Upper lobe of left lung (tissue), 6 donors: ENCODE results near the gene HPN. TPM values are rescaled to one million over a fixed set of nuclear protein-coding genes. Genes with fewer than 3 reads are reported as not detected.

Experiments used
- ATAC-seq, 2 donors: fragments of 200-7000 bp; cut with Tn5 transposase; one replicate each; pipeline ENCODE4 v1.9.1; 2022; ENCODE audit warnings: mild to moderate bottlenecking in 2 of 2, moderate library complexity in 2 of 2; ENCODE audit not compliant: low FRiP score in 2 of 2
- DNase-seq, 2 donors: peaks; one replicate each; pipeline ENCODE4 v3.0.0-alpha.2; 2019 to 2020
- H3K27ac ChIP-seq, 4 donors: fragments of 200-600 bp; sonication (generic); one replicate each; pipeline ENCODE4 v1.5.1; 2016 to 2019
- H3K27me3 ChIP-seq, 4 donors: fragments of 200-600 bp; sonication (generic); one replicate each; pipeline ENCODE4 v1.5.1; 2017 to 2019
- H3K36me3 ChIP-seq, 4 donors: fragments of 200-600 bp; sonication (generic); one replicate each; pipeline ENCODE4 v1.5.1; 2016 to 2019
- H3K4me1 ChIP-seq, 4 donors: fragments of 200-600 bp; sonication (generic); one replicate each; pipeline ENCODE4 v1.5.1; 2018 to 2019
- H3K4me3 ChIP-seq, 4 donors: fragments of 200-600 bp; sonication (generic); one replicate each; pipeline ENCODE4 v1.5.1; 2017 to 2019; ENCODE audit warnings: mild to moderate bottlenecking in 2 of 4, moderate library complexity in 1 of 4
- H3K9me3 ChIP-seq, 4 donors: fragments of 200-600 bp; sonication (generic); one replicate each; pipeline ENCODE4 v1.5.1; 2018 to 2019
- EP300 ChIP-seq, 4 donors: sonication (generic); formaldehyde crosslinking; IDR thresholded peaks; one replicate each; pipeline ENCODE4 v1.5.1; 2017; ENCODE audit warnings: antibody characterized with exemption in 4 of 4, control low read depth in 2 of 4
- POLR2A ChIP-seq, 4 donors: fragments of 450-650 bp; IDR thresholded peaks; one replicate each; pipeline ENCODE4 v1.5.1; 2016 to 2017; ENCODE audit warnings: antibody characterized with exemption in 4 of 4, mild to moderate bottlenecking in 2 of 4
- POLR2AphosphoS5 ChIP-seq, 2 donors: sonication (generic); formaldehyde crosslinking; IDR thresholded peaks; one replicate each; pipeline ENCODE4 v1.5.1; 2017; ENCODE audit warnings: antibody characterized with exemption in 2 of 2
- WGBS, 2 donors: methylation state at CpG; one replicate each; pipeline ENCODE4 v1.1.5; 2017 to 2018; 5-methylcytosine and 5-hydroxymethylcytosine counted together
- total RNA-seq, 6 donors: library from RNA; depleted of rRNA in 4 of 6; stranded (reverse); fragments of >200 nt in 4 of 6; gene quantifications; one replicate each; pipeline versions ENCODE4 v1.1.0 to v1.2.1, GENCODE V29; 2016 to 2021
- TF ChIP-seq, protein P1 (sequence below), 6 experiments: fragments of 450-650 bp in 4 of 6; fragments of 200-600 bp in 2 of 6; sonication (generic) in 2 of 6; IDR thresholded peaks; one replicate each; pipeline ENCODE4 v1.5.1; 2016 to 2019; ENCODE audit warnings: antibody characterized with exemption in 6 of 6
- donor health status: DM: no; HTN: no; CAD: no; lungs with moderate emphysema.
- donor health status: DM: no; HTN: yes; CAD: no; lungs with severe emphysema.

Gene HPN
- total RNA-seq, 6 donors from 2014 or later, result 15.9 to 54.5 (median 41.1) TPM

DNA sequence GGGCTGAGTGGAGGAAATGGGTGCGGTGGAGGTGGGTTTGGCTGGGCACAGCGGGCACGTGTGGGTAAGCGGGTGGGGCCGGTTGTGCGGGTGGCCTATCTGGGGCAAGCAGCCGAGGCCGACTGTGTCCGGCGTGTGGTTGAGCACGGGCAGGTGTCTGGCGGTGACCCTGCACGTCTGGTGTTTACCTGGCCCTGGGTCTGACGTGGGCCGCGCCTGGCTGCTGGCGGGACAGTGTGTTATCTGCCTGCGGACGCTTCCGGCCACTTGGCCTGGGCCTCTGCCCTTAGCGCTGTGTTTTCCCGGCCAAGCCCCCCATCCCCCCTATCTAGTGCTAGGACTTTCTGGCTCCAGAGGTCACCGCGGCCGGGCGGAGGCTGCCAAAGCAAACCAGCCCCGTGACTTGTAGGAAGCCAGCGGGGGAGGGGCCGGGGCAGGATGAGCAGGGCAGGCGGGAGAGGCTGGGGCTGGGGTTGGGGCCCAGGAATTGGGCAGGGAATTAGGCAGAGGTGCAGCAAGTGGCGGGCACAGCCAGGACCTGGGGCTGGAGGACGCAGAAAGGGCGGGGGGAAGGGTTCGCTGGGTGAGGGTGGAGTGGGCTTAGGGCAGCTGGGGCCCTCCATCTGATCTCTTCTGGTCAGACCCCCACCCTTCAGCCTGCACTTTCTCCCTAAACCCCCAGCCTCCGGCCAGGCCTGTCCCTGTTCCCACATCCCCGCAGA is 534 bp upstream of the HPN start:
- WGBS, 2 donors, result 8 to 10% methylated on average over 18 to 34 of the region's 36 CpGs
- Histone ChIP-seq H3K27ac (peak overlapping the region; percentile 70 to 92 (median 82)), H3K36me3 (peaks cover 0 to 5% (median 0%) of the 10 kb centered on the region in 4 donors), H3K9me3 (no peaks in the 10 kb centered on the region), H3K27me3 (no peaks in the 10 kb centered on the region), H3K4me1 (peaks cover 42 to 74% (median 60%) of the 10 kb centered on the region in 4 donors), H3K4me3 (peak overlapping the region in 3 of 4 donors; percentile 34 to 44 (median 43))
- TF ChIP-seq, protein P1, sequence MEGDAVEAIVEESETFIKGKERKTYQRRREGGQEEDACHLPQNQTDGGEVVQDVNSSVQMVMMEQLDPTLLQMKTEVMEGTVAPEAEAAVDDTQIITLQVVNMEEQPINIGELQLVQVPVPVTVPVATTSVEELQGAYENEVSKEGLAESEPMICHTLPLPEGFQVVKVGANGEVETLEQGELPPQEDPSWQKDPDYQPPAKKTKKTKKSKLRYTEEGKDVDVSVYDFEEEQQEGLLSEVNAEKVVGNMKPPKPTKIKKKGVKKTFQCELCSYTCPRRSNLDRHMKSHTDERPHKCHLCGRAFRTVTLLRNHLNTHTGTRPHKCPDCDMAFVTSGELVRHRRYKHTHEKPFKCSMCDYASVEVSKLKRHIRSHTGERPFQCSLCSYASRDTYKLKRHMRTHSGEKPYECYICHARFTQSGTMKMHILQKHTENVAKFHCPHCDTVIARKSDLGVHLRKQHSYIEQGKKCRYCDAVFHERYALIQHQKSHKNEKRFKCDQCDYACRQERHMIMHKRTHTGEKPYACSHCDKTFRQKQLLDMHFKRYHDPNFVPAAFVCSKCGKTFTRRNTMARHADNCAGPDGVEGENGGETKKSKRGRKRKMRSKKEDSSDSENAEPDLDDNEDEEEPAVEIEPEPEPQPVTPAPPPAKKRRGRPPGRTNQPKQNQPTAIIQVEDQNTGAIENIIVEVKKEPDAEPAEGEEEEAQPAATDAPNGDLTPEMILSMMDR (IDR thresholded peaks at IDR 0.05), result no peak
- TF ChIP-seq POLR2AphosphoS5 (IDR thresholded peaks at IDR 0.05) (peak; percentile 86 to 90), POLR2A (IDR thresholded peaks at IDR 0.05) (peak in 1 of 4 donors; percentile 61), EP300 (IDR thresholded peaks at IDR 0.05) (peak in 3 of 4 donors; percentile 68 to 96 (median 76))
- DNase-seq (peak; percentile 93 to 95), ATAC-seq (peak; percentile 66 to 82)

DNA sequence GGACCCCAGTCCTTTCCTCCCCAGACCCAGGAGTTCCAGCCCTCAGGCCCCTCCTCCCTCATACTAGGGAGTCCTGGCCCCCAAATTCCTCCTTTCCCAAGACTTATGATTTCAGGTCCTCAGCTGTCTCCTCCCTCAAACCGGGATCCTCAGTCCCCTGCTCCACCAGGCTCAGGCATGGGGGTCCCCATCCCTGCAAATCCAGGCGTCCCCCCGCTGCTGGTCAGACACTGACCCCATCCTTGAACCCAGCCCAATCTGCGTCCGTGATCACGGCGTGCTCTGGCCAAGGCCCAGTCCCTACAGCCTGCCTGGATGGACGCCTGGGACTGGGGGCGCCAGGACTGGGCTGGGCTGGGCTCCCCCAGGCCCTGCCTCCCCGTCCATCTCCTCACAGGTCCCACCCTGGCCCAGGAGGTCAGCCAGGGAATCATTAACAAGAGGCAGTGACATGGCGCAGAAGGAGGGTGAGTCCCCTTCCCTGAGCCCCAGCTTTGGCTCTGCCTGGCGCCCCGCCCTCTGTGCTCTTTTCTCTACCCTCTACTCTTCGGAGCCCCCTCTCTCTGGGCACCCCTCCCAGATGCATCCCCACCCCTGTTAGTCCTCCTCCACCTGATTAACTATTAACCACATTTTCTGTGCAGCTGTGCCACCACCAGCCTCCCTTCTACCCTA is 672 bp downstream of the HPN start:
- 61 to 78% methylated on average over 13 to 14 of the region's 14 CpGs for WGBS, 2 donors
- peak; percentile 36 to 61 for DNase-seq
- peaks cover 41 to 74% (median 60%) of the 10 kb centered on the region in 4 donors for H3K4me1 ChIP-seq

DNA sequence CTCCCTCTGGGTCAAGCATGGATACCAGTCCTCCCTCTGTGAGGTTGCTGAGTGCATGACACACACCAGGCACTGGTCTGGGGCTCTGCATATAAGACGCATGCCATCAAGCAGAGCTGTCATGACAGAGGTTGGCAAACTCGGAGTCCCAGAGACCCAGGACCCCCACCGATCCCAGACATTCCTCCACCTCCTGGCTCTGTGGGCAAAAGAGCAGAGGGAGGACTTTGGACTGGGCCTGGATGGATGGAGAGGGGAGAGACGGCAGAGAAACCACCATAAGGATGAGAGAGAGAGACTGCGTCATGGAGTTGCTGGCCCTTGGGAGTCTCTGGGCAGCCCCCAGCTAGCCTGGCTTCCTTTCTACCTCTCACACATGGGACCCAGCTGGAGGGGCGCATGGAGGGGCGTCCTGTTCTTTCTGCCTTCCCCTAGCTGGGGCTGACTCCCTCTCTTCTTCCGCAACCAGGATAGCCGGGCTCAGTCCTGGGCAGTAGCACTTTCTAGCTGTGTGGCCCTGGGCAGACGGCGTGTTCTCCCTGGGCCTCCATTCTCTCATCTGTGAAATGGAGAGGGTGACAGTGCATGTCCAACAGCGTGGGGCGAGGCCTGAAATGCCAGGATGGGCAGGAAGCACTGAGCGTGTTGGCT is 1.6 kb downstream of the HPN start:
- peak overlapping the region in 2 of 4 donors; percentile 84 to 92 for H3K27ac ChIP-seq
- no peak for ATAC-seq
- WGBS, 2 donors, result 87 to 90% methylated on average over 14 of the region's 14 CpGs
- no peak for TF ChIP-seq POLR2A (IDR thresholded peaks at IDR 0.05)
- TF ChIP-seq, protein P1 (IDR thresholded peaks at IDR 0.05), result no peak
- TF ChIP-seq EP300 (IDR thresholded peaks at IDR 0.05), result no peak
- TF ChIP-seq POLR2AphosphoS5 (IDR thresholded peaks at IDR 0.05), result no peak
- DNase-seq, result no peak
- H3K27me3 ChIP-seq, result no peaks in the 10 kb centered on the region
- H3K4me3 ChIP-seq, result no peak overlapping the region
- no peaks in the 10 kb centered on the region for H3K9me3 ChIP-seq
- no peaks in the 10 kb centered on the region for H3K36me3 ChIP-seq
- H3K4me1 ChIP-seq, result peaks cover 34 to 66% (median 53%) of the 10 kb centered on the region in 4 donors

More for the DNA sequence above, 672 bp downstream of the HPN start:
- Histone ChIP-seq H3K27ac (peak overlapping the region; percentile 70 to 92 (median 82)), H3K36me3 (no peaks in the 10 kb centered on the region), H3K9me3 (no peaks in the 10 kb centered on the region), H3K27me3 (no peaks in the 10 kb centered on the region), H3K4me3 (peak overlapping the region in 3 of 4 donors; percentile 34 to 44 (median 43))
- ATAC-seq, result no peak
- TF ChIP-seq POLR2AphosphoS5 (IDR thresholded peaks at IDR 0.05) (no peak), POLR2A (IDR thresholded peaks at IDR 0.05) (no peak), EP300 (IDR thresholded peaks at IDR 0.05) (no peak)
- TF ChIP-seq, protein P1 (IDR thresholded peaks at IDR 0.05), result no peak

DNA sequence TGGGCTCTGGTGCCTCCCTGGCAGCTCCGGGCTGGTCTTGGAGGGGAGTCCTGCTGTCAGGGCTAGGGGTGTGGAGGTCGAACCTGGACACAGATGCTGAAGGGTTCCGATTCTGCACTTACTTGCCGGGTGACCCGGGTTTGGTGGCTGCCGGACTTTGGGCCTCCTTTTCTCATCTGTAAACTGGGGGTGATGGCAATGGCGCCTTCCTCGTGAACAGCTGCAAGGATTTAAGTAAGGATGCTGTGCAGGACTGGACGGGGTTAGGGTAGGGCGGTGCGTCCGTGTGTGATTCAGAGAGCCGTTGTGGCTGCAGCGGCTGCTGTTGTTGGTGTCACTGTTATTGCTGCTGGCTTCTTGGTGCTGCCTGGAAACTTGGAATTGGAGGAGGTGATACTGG is 2.4 kb downstream of the HPN start:
- Histone ChIP-seq H3K4me3 (no peak overlapping the region), H3K9me3 (no peaks in the 10 kb centered on the region), H3K36me3 (no peaks in the 10 kb centered on the region), H3K4me1 (peaks cover 32 to 62% (median 47%) of the 10 kb centered on the region in 4 donors), H3K27me3 (no peaks in the 10 kb centered on the region), H3K27ac (no peak overlapping the region)
- DNase-seq, result no peak
- TF ChIP-seq EP300 (IDR thresholded peaks at IDR 0.05), result no peak
- TF ChIP-seq POLR2AphosphoS5 (IDR thresholded peaks at IDR 0.05), result no peak
- TF ChIP-seq, protein P1 (IDR thresholded peaks at IDR 0.05), result no peak
- TF ChIP-seq POLR2A (IDR thresholded peaks at IDR 0.05), result no peak
- WGBS, 2 donors, result 85 to 89% methylated on average over 6 to 14 of the region's 14 CpGs
- no peak for ATAC-seq
